Fibroblast of lung (primary cell): Measurements from ENCODE around the gene WNK1. TPM values are rescaled to one million over a fixed set of nuclear protein-coding genes. Genes with fewer than 3 reads are reported as not detected.

ENCODE experiments used
- DNase-seq, 2 donors: peaks; one replicate each; pipeline versions ENCODE4 v3.0.0 to v3.0.0-alpha.2; 2010; ENCODE audit warnings: low read depth in 2 of 2
- H2AFZ ChIP-seq: 2 replicates; pipeline ENCODE4 v1.5.1; 2012; ENCODE audit warnings: low read length, control low read depth, inconsistent platforms
- H3K27ac ChIP-seq: 2 replicates; pipeline ENCODE4 v1.5.1; 2011; ENCODE audit warnings: low read length, control low read depth; ENCODE audit not compliant: insufficient read depth
- H3K27me3 ChIP-seq: 2 replicates; pipeline ENCODE4 v1.5.1; 2011; ENCODE audit warnings: mild to moderate bottlenecking, low read length; ENCODE audit not compliant: control insufficient read depth, insufficient read depth
- H3K36me3 ChIP-seq: 2 replicates; pipeline ENCODE4 v1.5.1; 2011; ENCODE audit warnings: low read length; ENCODE audit not compliant: control insufficient read depth, insufficient read depth
- H3K4me1 ChIP-seq: 2 replicates; pipeline ENCODE4 v1.5.1; 2011; ENCODE audit warnings: low read length; ENCODE audit not compliant: control insufficient read depth, insufficient read depth; ENCODE audit errors: extremely low read depth
- H3K4me2 ChIP-seq: 2 replicates; pipeline ENCODE4 v1.5.1; 2011; ENCODE audit warnings: low read length, control low read depth; ENCODE audit not compliant: insufficient read depth; ENCODE audit errors: extremely low read depth
- H3K4me3 ChIP-seq, 4 experiments: fragments of 200-600 bp in 1 of 4; sonication (generic) in 1 of 4; replicated peaks in 1 of 4; 2 replicates each; pipeline ENCODE4 v1.5.1; 2011 to 2016; ENCODE audit warnings: low read length in 4 of 4, low read depth in 3 of 4, mild to moderate bottlenecking in 3 of 4, control low read depth in 2 of 4, inconsistent platforms in 1 of 4, mixed read lengths in 1 of 4; ENCODE audit not compliant: insufficient read depth in 1 of 4; ENCODE audit errors: control extremely low read depth in 1 of 4
- H3K79me2 ChIP-seq: 2 replicates; pipeline ENCODE4 v1.5.1; 2012; ENCODE audit warnings: mild to moderate bottlenecking, low read length, inconsistent platforms; ENCODE audit not compliant: control insufficient read depth, insufficient read depth
- H3K9ac ChIP-seq: 2 replicates; pipeline ENCODE4 v1.5.1; 2011; ENCODE audit warnings: mild to moderate bottlenecking, low read length, control low read depth; ENCODE audit not compliant: insufficient read depth
- H3K9me3 ChIP-seq: 2 replicates; pipeline ENCODE4 v1.5.1; 2012; ENCODE audit warnings: low read depth, low read length; ENCODE audit not compliant: control insufficient read depth, insufficient read depth
- H4K20me1 ChIP-seq: 2 replicates; pipeline ENCODE4 v1.5.1; 2011; ENCODE audit warnings: low read length; ENCODE audit not compliant: control insufficient read depth, insufficient read depth; ENCODE audit errors: extremely low read depth
- CTCF ChIP-seq, 2 donors: IDR thresholded peaks in 1 of 2; conservative IDR thresholded peaks in 1 of 2; 1 replicate in 1 of 2; 2 replicates in 1 of 2; pipeline ENCODE4 v1.5.1; 2011 to 2012; ENCODE audit warnings: low read length in 2 of 2, control low read depth in 1 of 2, inconsistent platforms in 1 of 2, low read depth in 1 of 2, mild to moderate bottlenecking in 1 of 2
- EZH2 ChIP-seq: IDR thresholded peaks from 2 replicates; pipeline ENCODE4 v1.5.1; 2012; ENCODE audit warnings: low read length, control low read depth, mild to moderate bottlenecking; ENCODE audit errors: missing control alignments
- polyA plus RNA-seq, 2 donors: library from polyadenylated mRNA; depleted of rRNA in 1 of 2; stranded (reverse) in 1 of 2; unstranded in 1 of 2; fragments of >200 nt; gene quantifications; 2 replicates each; pipeline ENCODE4 v1.2.1, GENCODE V29; 2011 to 2012; ENCODE audit warnings: missing spikeins in 1 of 2
- total RNA-seq: library from RNA; depleted of rRNA; stranded (reverse); fragments of >200 nt; gene quantifications from 2 replicates; pipeline ENCODE4 v1.2.1, GENCODE V29; 2014

The WNK1 gene
- total and polyA plus RNA-seq, 2 donors (not counting 1 experiment from before 2014, with no cell fraction given), result 38.5 to 130 TPM

- Histone ChIP-seq H3K4me2 (no peak overlapping the region), H3K9ac (no peak overlapping the region)
Measured at GRCh38 chr12:716506-716905, 35.9 kb upstream of the WNK1 start.

GRCh38 chr12:718756-719102, 33.6 kb upstream of the WNK1 start:
- Histone ChIP-seq H3K79me2 (no peaks in the 10 kb centered on the region), H2AFZ (no peak overlapping the region), H3K4me2 (no peak overlapping the region)

More at GRCh38 chr12:716506-716905, 35.9 kb upstream of the WNK1 start:
- Histone ChIP-seq H3K27ac (no peak overlapping the region), H3K27me3 (no peaks in the 10 kb centered on the region), H3K79me2 (no peaks in the 10 kb centered on the region), H3K36me3 (no peaks in the 10 kb centered on the region), H3K9me3 (no peaks in the 10 kb centered on the region), H4K20me1 (no peaks in the 10 kb centered on the region), H3K4me1 (no peaks in the 10 kb centered on the region), H3K4me3 (no peak overlapping the region), H2AFZ (no peak overlapping the region)
- peak in 1 of 2 donors; percentile 57 for DNase-seq
- TF ChIP-seq CTCF (conservative IDR thresholded peaks at IDR 0.05 in 1 of 2, IDR thresholded peaks at IDR 0.05 in 1 of 2; ENCODE audit: low read depth in 1 of 2, low read length in 2 of 2), result no peak
- no peak for TF ChIP-seq EZH2

GRCh38 chr12:720231-720941, 32.0 kb upstream of the WNK1 start:
- TF ChIP-seq EZH2 (no peak), CTCF (conservative IDR thresholded peaks at IDR 0.05 in 1 of 2, IDR thresholded peaks at IDR 0.05 in 1 of 2; ENCODE audit: low read depth in 1 of 2, low read length in 2 of 2) (no peak)
- Histone ChIP-seq H3K9me3 (no peaks in the 10 kb centered on the region), H3K79me2 (no peaks in the 10 kb centered on the region), H2AFZ (no peak overlapping the region), H3K27ac (no peak overlapping the region), H3K4me2 (no peak overlapping the region), H3K36me3 (no peaks in the 10 kb centered on the region), H4K20me1 (no peaks in the 10 kb centered on the region), H3K4me1 (no peaks in the 10 kb centered on the region), H3K27me3 (no peaks in the 10 kb centered on the region), H3K9ac (no peak overlapping the region), H3K4me3 (no peak overlapping the region)
- no peak for DNase-seq

More at GRCh38 chr12:718756-719102, 33.6 kb upstream of the WNK1 start:
- Histone ChIP-seq H3K27me3 (no peaks in the 10 kb centered on the region), H3K4me1 (no peaks in the 10 kb centered on the region), H3K9ac (no peak overlapping the region), H3K4me3 (no peak overlapping the region), H4K20me1 (no peaks in the 10 kb centered on the region), H3K27ac (no peak overlapping the region), H3K9me3 (no peaks in the 10 kb centered on the region), H3K36me3 (no peaks in the 10 kb centered on the region)
- DNase-seq, result no peak
- no peak for TF ChIP-seq CTCF (conservative IDR thresholded peaks at IDR 0.05 in 1 of 2, IDR thresholded peaks at IDR 0.05 in 1 of 2; ENCODE audit: low read depth in 1 of 2, low read length in 2 of 2)
- TF ChIP-seq EZH2, result no peak
